ENCODE data around the gene PRSS27. TPM values are rescaled to one million over a fixed set of nuclear protein-coding genes. Genes with fewer than 3 reads are reported as not detected.
A peak's percentile ranks its signal among the peaks of the same experiment; 100 is the strongest.
"Not testable (repeated sequence)": the region's sequence is repeated elsewhere in the genome, so short reads cannot be mapped to it uniquely, and the experiment has no call there.

Gene PRSS27
- total and polyA plus RNA-seq, 2 donors (not counting 1 experiment from before 2014, with no cell fraction given), result 0.24 to 1.2 TPM

GRCh38 chr16:2671193-2671592, 48.8 kb downstream of the PRSS27 start:
- not testable (repeated sequence) for H3K79me2 ChIP-seq (ENCODE audit: control insufficient read depth, insufficient read depth, low read length); H3K4me1 ChIP-seq (ENCODE audit: control insufficient read depth, extremely low read depth, insufficient read depth, low read length); H3K4me3 ChIP-seq (replicated peaks in 1 of 4; ENCODE audit: control extremely low read depth in 1 of 4, insufficient read depth in 1 of 4, low read depth in 3 of 4, low read length in 4 of 4); H3K27ac ChIP-seq (ENCODE audit: insufficient read depth, low read length); H3K27me3 ChIP-seq (ENCODE audit: control insufficient read depth, insufficient read depth, low read length); H4K20me1 ChIP-seq (ENCODE audit: control insufficient read depth, extremely low read depth, insufficient read depth, low read length); H3K4me2 ChIP-seq (ENCODE audit: extremely low read depth, insufficient read depth, low read length); DNase-seq (ENCODE audit: low read depth in 2 of 2); H2AFZ ChIP-seq (ENCODE audit: low read length); H3K36me3 ChIP-seq (ENCODE audit: control insufficient read depth, insufficient read depth, low read length); H3K9me3 ChIP-seq (ENCODE audit: control insufficient read depth, insufficient read depth, low read depth, low read length); H3K9ac ChIP-seq (ENCODE audit: insufficient read depth, low read length)
- TF ChIP-seq CTCF (conservative IDR thresholded peaks at IDR 0.05 in 1 of 2, IDR thresholded peaks at IDR 0.05 in 1 of 2; ENCODE audit: low read depth in 1 of 2, low read length in 2 of 2), result peak; percentile 13 to 24

GRCh38 chr16:2670017-2670416, 50.0 kb downstream of the PRSS27 start:
- not testable (repeated sequence) for H3K27me3 ChIP-seq (ENCODE audit: control insufficient read depth, insufficient read depth, low read length); H4K20me1 ChIP-seq (ENCODE audit: control insufficient read depth, extremely low read depth, insufficient read depth, low read length); H3K79me2 ChIP-seq (ENCODE audit: control insufficient read depth, insufficient read depth, low read length); H3K4me1 ChIP-seq (ENCODE audit: control insufficient read depth, extremely low read depth, insufficient read depth, low read length); H3K9ac ChIP-seq (ENCODE audit: insufficient read depth, low read length); H3K36me3 ChIP-seq (ENCODE audit: control insufficient read depth, insufficient read depth, low read length); H3K27ac ChIP-seq (ENCODE audit: insufficient read depth, low read length); H3K4me2 ChIP-seq (ENCODE audit: extremely low read depth, insufficient read depth, low read length); H3K4me3 ChIP-seq (replicated peaks in 1 of 4; ENCODE audit: control extremely low read depth in 1 of 4, insufficient read depth in 1 of 4, low read depth in 3 of 4, low read length in 4 of 4); H3K9me3 ChIP-seq (ENCODE audit: control insufficient read depth, insufficient read depth, low read depth, low read length); H2AFZ ChIP-seq (ENCODE audit: low read length)
- TF ChIP-seq CTCF (conservative IDR thresholded peaks at IDR 0.05 in 1 of 2, IDR thresholded peaks at IDR 0.05 in 1 of 2; ENCODE audit: low read depth in 1 of 2, low read length in 2 of 2), result peak; percentile 64 to 73
- DNase-seq (ENCODE audit: low read depth in 2 of 2), result peak; percentile 31 to 43

- not testable (repeated sequence) for H3K4me1 ChIP-seq (ENCODE audit: control insufficient read depth, extremely low read depth, insufficient read depth, low read length); H3K27ac ChIP-seq (ENCODE audit: insufficient read depth, low read length); H3K4me2 ChIP-seq (ENCODE audit: extremely low read depth, insufficient read depth, low read length); DNase-seq (ENCODE audit: low read depth in 2 of 2); H3K36me3 ChIP-seq (ENCODE audit: control insufficient read depth, insufficient read depth, low read length); H3K79me2 ChIP-seq (ENCODE audit: control insufficient read depth, insufficient read depth, low read length); H3K4me3 ChIP-seq (replicated peaks in 1 of 4; ENCODE audit: control extremely low read depth in 1 of 4, insufficient read depth in 1 of 4, low read depth in 3 of 4, low read length in 4 of 4); H3K27me3 ChIP-seq (ENCODE audit: control insufficient read depth, insufficient read depth, low read length); H2AFZ ChIP-seq (ENCODE audit: low read length); H4K20me1 ChIP-seq (ENCODE audit: control insufficient read depth, extremely low read depth, insufficient read depth, low read length); H3K9me3 ChIP-seq (ENCODE audit: control insufficient read depth, insufficient read depth, low read depth, low read length); H3K9ac ChIP-seq (ENCODE audit: insufficient read depth, low read length)
These were observed 50.4 kb downstream of the PRSS27 start for GRCh38 chr16:2669587-2669986.

GRCh38 chr16:2666671-2667070, 53.4 kb downstream of the PRSS27 start:
- not testable (repeated sequence) for H3K4me2 ChIP-seq (ENCODE audit: extremely low read depth, insufficient read depth, low read length); H3K27ac ChIP-seq (ENCODE audit: insufficient read depth, low read length); H3K4me3 ChIP-seq (replicated peaks in 1 of 4; ENCODE audit: control extremely low read depth in 1 of 4, insufficient read depth in 1 of 4, low read depth in 3 of 4, low read length in 4 of 4); H3K27me3 ChIP-seq (ENCODE audit: control insufficient read depth, insufficient read depth, low read length); H2AFZ ChIP-seq (ENCODE audit: low read length); H3K9me3 ChIP-seq (ENCODE audit: control insufficient read depth, insufficient read depth, low read depth, low read length); H3K4me1 ChIP-seq (ENCODE audit: control insufficient read depth, extremely low read depth, insufficient read depth, low read length); H3K9ac ChIP-seq (ENCODE audit: insufficient read depth, low read length); DNase-seq (ENCODE audit: low read depth in 2 of 2); H3K79me2 ChIP-seq (ENCODE audit: control insufficient read depth, insufficient read depth, low read length); H3K36me3 ChIP-seq (ENCODE audit: control insufficient read depth, insufficient read depth, low read length); H4K20me1 ChIP-seq (ENCODE audit: control insufficient read depth, extremely low read depth, insufficient read depth, low read length)
